ENCODE data around the gene IGFBP7.
"Not testable (repeated sequence)": the region's sequence is repeated elsewhere in the genome, so short reads cannot be mapped to it uniquely, and the experiment has no call there.

The IGFBP7 gene

DNA sequence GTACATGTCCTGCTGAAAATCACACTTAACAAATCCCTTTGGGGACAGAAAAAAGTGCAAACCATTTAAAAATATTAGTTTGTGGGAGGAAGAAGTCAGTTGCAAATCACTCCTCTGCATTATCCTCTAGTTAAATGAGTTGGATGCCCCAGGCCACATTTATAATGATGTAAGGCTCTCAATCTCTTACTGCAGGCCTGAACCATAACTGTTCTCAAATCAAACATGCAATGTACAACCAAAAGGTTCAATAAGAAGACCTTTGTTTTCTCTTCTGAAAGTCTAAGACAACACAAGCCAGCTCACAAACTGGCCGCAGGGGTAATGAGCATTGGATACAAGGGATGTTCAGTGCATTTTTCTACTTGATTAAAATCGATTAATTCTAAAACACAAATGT, 39.7 kb downstream of the IGFBP7 start:
- DNase-seq (ENCODE audit: low read depth in 2 of 2), result no peak

DNA sequence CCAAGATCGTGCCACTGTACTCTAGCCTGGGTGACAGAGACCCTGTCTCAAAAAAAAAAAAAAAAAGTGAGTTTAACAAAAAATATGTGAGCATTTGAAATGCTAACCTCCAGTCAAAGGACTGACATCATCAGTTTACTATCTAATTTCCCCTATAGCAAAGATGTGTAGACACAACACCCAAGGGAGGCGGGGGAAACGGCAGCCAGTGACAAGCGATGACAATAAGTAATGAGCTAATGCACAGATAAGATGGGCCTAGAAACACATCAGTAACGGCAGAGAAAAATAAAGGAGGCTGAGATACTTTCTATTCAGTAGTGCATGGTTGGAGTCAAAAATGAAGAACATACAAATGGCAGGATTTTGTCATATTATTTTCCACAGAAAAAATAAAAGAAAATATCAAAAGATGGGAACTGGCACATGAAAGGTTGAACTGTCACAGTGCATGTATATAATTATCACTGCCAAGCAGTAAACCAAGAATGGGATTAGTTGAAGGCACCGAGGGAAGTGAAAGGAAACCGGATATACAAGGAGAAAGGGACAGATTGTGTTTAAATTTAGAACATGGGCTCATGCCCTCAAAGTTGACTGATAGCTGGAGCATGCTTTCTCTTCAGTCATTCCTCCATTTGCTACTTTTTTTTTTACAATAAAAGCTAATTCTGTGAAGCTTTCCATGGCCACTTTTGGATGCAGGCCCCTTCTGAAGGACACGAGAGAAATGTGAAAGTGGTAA, 41.8 kb downstream of the IGFBP7 start:
- no peak for DNase-seq (ENCODE audit: low read depth in 2 of 2)

GRCh38 chr4:57065730-57066482, 44.3 kb downstream of the IGFBP7 start:
- DNase-seq (ENCODE audit: low read depth in 2 of 2), result no peak

GRCh38 chr4:57064811-57065711, 45.1 kb downstream of the IGFBP7 start:
- no peak for DNase-seq (ENCODE audit: low read depth in 2 of 2)

- no peak for DNase-seq (ENCODE audit: low read depth in 2 of 2)
These were observed 46.1 kb downstream of the IGFBP7 start for GRCh38 chr4:57064120-57064519.

DNA sequence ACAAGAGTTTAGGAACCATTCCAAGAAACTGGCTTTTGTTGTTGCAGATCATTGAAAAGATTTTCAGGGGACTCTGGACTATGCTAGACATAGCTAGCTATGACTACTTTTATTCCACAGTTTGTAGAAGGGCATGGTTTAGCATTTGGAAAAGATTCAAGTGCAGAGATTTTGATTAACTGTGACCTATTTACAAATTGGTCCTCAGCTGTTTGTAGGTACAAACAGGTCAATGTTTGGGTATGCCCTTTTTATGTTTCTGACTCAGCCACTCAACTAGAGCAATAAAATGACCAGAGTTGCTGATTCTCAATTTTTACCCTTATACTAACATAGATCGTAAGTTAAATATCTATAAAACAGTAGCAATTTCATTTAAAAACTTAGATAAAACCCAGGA, 46.7 kb downstream of the IGFBP7 start:
- no peak for DNase-seq (ENCODE audit: low read depth in 2 of 2)

DNA sequence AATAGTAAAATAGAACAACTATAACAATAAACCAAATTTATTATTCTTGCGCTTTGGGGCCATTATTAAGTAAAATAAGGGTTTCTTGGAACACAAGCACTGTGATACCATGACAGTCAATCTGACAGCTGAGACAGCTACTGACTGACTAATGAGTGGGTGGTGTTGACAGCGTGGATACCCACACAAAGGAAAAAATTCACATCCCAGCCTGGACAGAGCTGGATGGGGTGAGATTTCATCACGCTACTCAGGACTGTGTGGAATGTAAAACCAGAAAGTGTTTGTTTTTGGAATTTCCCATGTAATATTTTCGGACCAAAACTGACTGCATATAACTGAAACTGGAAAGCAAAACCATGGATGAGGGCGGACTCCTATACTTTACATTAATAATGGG, 48.8 kb downstream of the IGFBP7 start:
- no peak for DNase-seq (ENCODE audit: low read depth in 2 of 2)

DNA sequence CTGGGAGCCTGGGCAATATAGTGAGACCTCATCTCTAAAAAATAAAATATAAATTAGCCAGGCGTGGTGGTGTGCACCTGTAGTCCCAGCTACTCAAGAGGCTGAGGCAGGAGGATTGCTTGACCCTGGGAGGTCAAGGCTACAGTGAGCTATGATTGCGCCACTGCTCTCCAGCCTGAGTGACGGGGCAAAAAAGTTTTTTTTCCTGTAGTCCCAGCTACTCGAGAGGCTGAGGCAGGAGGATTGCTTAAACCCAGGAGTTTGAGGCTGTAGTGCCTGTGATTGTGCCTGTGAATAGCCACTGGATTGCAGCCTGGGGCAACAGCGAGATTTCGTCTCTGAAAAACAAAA, 49.5 kb downstream of the IGFBP7 start:
- DNase-seq (ENCODE audit: low read depth in 2 of 2), result not testable (repeated sequence)

- DNase-seq (ENCODE audit: low read depth in 2 of 2), result no peak
These were observed 50.1 kb downstream of the IGFBP7 start for GRCh38 chr4:57059890-57060716.

- no peak for DNase-seq (ENCODE audit: low read depth in 2 of 2)
These were observed 54.3 kb downstream of the IGFBP7 start for GRCh38 chr4:57055886-57056285.

DNA sequence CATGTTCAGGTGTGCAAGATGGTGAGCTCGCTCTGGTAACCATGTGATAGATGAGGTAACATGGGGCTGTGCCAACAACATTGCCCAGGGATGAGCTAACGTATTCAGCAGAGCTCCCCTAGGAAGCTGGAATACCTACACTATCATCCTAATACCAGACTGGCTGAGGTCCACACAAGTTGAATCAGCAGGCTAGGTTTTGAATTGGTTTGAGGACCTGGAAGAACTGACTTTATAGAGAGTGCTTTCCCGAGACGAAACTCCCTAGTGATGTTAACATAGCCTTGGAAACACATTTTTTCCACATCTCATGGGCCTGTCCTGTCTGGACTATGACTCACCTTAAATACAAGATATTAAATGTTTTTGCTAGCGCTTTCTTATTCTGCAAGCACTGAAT, 56.7 kb downstream of the IGFBP7 start:
- DNase-seq (ENCODE audit: low read depth in 2 of 2), result no peak

DNA sequence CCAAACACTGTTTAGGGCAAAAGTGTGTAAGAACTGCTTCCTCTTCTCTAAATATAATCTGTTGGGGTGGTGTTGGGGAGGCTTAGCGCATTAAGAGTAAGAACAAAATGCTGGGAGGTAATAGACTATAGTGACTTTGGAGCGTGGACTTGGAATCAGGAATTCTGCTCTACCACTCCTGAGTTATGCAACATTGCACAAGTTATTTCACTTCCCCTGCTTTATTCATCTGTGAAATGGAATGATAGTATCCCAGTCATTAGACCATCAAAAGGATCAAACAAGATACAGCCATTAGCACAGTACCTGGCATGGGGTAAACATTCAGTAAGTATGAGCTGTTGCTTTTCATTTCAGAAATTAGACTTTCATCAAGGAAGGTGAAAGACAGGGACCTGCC, 58.7 kb downstream of the IGFBP7 start:
- DNase-seq (ENCODE audit: low read depth in 2 of 2), result no peak

DNA sequence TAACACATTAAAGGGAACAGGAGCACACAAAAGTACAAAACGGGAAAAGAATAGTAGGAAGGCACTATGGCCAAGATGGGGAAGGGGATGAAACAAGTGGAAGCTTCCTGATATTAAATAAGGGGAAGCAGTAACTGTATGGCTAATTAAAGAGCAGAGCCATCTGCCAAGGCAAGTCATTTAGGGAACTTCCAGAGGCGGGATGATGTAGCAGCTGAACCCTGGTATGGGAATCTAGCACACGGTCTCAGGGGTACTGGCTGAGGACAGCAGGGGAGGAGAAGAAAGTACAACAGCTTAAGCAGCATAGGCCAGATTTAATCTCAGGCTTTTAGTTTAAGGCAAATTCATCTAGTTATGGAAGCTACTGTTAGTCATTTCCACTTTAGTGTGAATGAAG, 59.1 kb downstream of the IGFBP7 start:
- no peak for DNase-seq (ENCODE audit: low read depth in 2 of 2)

DNA sequence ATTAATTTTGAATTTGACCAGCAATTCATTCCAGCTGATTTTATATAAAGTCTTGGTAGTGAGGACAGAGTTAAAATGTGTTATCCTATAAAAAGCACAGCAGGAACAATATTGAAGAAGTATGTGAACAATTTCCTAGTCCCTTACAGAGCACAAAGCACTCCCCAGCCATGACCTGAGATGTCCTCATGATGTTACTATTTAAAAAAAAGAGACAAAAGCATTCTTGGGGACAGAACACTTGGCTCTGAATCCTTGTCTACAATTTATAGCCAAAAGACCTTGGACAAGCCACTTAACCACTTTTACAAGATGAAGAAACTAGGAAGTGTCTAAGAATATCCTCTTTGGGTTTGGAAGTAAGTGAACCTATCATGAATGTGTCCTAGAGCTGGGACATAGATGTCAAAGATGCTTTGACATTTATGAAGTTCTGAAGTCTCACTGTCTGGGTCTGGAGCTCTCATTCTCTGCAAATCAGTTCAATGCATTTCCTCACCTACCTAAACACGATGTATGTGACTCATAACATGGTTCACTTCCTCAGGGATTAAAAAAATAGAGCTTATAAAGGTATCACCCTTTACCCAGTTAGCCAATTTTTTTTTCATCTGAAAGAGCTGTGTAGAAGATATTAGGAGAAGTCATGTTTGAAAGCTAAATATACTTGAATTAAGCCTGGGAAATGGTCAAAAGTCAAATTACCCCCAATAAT, 61.4 kb downstream of the IGFBP7 start:
- DNase-seq (ENCODE audit: low read depth in 2 of 2), result no peak

GRCh38 chr4:57047046-57047445, 63.1 kb downstream of the IGFBP7 start:
- DNase-seq (ENCODE audit: low read depth in 2 of 2), result not testable (repeated sequence)

DNA sequence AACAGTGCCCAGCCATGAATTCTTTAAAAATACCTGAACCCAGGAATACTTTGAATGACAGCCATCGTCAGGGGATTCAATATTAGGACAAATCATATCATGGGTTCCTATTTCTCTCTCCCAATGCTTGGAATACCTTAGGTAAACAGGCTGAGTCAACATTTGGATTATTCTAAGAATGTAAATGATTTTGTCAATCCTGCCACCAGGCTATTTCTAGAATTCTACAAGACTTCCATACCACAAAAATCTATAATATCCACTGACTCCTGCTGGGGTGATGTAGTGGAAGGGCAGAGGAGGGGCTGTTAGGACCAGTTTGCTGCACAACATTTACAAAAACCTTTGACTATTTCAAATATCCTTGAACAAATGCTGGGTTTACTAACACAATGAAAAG, 65.2 kb downstream of the IGFBP7 start:
- no peak for DNase-seq (ENCODE audit: low read depth in 2 of 2)

GRCh38 chr4:57044279-57044678, 65.9 kb downstream of the IGFBP7 start:
- no peak for DNase-seq (ENCODE audit: low read depth in 2 of 2)

GRCh38 chr4:57043347-57044251, 66.6 kb downstream of the IGFBP7 start:
- DNase-seq (ENCODE audit: low read depth in 2 of 2), result no peak

GRCh38 chr4:57042711-57043169, 67.4 kb downstream of the IGFBP7 start:
- DNase-seq (ENCODE audit: low read depth in 2 of 2), result no peak

DNA sequence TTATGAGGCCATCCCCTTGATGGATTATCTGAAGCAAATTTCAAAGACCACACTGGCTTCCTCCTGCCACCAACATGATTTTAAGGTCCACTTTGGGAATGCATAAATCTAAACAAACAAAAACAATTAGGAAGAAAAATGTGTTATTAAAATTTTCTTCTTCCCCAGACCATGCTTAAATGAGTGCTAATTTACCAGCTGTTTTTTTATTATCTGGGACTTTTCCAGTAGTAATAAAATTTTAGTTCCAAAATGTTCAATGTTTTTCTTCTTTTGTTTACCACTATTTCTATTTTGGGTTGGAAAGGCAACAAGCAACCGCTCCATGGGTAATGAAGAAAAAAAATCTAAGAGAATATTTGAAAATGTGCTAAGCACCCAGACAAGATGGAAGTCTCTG, 69.2 kb downstream of the IGFBP7 start:
- DNase-seq (ENCODE audit: low read depth in 2 of 2), result no peak
